ENCODE measurements around the gene PALM2AKAP2.
"Not testable (repeated sequence)": the region's sequence is repeated elsewhere in the genome, so short reads cannot be mapped to it uniquely, and the experiment has no call there.

PALM2AKAP2 gene

GRCh38 chr9:109805050-109805449, 25.1 kb downstream of the PALM2AKAP2 start:
- no peak for DNase-seq (ENCODE audit: low read depth)

DNA sequence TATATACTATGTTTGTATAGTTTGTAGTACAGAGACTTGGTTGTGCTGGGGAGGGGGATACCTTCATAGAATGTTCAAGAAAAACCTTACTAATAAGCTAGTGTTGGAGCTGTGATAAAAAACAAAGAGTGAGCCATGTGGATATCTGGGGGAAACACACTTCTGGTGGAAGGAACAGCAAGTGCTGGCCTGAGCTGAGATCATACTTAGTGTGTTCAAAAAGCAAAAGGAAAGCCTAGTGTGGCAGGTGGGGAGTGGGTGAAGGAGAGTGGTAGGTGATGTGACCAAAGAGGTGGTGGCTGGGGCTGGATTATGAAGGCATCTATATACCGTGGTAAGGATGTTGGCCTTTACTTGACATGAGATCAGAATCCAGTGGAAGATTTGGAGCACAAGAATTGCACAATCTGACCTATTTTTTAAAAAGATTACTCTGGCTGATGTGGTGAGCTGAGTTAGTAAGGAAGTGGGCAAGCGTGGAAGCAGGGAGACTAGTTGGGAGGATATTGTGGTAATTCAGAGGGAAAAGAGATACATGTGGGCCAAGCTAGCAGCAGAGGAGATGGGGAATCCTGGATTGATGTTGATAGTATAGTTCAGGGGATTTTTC, 26.6 kb downstream of the PALM2AKAP2 start:
- no peak for DNase-seq (ENCODE audit: low read depth)

DNA sequence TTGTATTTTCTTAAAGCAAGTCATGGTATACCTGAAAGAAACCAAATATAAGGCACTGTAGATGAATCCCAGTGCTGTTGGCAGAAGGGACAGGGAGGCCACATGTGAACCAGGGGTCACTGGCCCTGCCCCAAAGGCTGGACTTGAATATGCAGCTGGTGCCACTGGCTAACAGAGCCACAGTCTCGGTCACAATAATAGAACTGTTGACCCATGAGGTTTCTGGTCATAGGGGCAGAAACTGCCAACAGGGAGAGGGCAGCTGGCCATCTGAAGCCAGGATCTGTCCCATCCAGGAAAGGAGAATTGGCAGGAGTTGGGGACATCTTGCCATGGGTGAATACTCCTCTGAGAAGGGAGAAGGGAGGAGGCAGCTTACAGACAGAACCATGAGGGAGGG, 31.9 kb downstream of the PALM2AKAP2 start:
- no peak for DNase-seq (ENCODE audit: low read depth)

GRCh38 chr9:109812331-109812730, 32.3 kb downstream of the PALM2AKAP2 start:
- no peak for DNase-seq (ENCODE audit: low read depth)

DNA sequence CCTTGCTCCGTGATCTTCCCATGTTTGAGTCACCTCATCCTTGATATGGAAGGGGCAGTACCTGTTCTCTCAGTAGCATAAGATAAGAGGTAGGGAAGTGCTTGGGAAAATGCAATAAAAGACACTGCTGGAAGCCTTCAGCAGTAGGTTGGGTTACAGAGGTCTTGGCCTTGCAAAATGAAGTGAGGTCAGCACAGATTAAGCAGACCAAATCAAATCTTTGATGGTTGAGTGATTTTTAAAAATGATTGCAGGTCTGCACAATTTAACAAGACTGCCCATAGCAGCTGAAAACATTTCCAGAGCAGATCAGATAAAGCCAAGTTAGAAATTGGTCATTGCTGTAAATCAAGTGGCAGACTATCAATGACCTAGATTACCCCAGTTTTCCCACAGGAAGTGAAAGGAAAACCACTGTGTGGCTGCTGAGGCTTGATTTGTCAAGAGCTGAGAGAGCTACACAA, 32.9 kb downstream of the PALM2AKAP2 start:
- no peak for DNase-seq (ENCODE audit: low read depth)

GRCh38 chr9:109813303-109813702, 33.3 kb downstream of the PALM2AKAP2 start:
- no peak for DNase-seq (ENCODE audit: low read depth)

DNA sequence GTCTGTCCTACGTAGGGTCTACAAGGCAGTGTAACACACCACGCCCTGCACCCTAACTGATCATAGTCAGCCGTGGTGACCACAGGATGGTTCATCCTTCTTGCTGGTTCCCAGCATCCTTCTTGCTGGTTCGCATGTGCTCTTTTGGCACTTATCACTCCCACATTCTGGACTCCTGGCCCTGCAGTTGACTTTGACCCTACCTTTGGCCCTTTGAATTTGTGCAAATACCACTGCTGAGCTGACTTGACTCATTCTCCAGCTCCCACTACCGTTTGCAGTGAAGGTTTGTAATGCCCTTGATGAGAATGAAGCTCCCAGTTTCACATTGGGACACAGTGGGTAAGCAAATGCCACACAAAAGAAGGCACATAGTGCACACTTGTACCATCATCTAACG, 33.8 kb downstream of the PALM2AKAP2 start:
- no peak for DNase-seq (ENCODE audit: low read depth)

GRCh38 chr9:109815366-109815947, 35.5 kb downstream of the PALM2AKAP2 start:
- no peak for DNase-seq (ENCODE audit: low read depth)

DNA sequence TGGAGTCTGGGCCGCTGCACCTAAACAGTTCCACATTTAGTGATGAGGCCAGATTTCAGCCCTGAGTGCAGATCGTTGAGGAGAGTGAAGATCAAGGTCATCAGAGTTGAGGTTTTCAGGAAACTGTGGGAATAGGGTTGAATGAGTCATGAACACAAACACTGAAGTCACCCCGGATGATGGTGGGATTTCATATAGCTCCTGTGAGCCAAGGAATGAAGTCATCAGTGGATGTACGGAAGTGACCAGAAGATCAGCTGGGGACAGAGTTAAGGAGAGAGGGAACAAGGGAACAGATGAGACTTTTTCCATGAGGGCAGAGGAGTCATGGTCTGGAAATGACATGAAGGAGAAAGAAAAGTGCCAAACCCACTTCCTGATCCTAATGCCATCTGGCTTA, 36.5 kb downstream of the PALM2AKAP2 start:
- DNase-seq (ENCODE audit: low read depth) = no peak

DNA sequence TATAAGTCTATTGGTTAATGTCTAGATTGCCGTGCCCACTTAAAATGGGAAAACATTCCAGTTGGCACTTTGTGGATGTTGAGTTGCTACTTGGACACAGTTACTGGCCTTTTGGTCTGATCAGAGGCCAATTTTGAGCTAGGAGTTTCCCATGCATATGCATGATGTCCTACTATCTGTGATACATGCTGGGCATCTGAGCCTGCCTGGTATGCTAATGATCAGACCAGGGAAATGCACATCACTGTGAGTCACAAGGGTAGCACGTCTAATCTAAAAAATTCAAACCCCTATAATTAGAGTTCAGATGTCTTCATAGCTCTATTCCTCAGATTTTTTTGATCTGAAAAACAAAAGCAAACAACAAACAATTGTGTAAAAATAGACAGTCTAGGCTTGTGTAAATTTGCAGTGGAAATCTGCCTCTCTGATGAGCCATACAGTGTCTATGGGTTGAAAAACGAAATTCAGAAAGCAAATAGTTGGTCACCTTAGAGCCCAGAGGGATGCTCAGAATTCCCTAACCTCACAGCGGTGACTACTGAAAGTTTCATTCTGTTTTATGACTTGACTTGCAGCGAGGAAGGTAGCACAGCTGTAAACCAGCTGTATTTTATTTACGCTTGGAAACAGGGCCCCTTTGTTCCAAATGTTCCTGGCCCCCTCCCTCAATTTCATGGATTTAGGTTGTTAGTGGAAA, 37.3 kb downstream of the PALM2AKAP2 start:
- no peak for DNase-seq (ENCODE audit: low read depth)

DNA sequence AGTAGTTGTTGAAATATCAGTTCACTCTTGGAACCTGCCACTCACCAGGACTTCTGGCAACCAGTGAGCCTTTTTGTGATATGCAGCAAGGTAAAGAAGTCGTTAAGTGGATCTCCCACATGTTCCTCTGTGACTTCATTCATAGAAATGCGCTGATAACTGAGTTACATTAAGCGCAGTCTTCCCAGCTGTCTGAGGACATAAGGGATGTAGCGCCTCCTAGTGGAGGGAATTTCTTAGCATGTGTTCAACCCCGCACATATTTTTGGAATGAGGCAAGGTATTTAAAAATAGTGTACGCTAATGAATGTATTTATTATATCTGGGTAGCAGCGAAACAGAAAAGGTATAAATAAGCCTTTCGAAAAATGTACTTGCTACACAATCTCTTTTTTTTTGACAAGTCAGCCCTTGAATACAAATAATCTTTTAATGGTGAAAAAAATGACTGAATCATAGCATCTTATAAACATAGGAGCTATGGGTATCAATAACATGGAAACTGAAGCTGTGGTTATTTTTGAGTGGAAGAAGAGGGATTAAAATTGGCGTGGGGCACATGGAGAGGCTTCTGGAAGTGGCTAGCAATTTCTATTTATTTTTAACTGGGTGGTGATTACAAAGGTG, 38.0 kb downstream of the PALM2AKAP2 start:
- DNase-seq (ENCODE audit: low read depth) = no peak

DNA sequence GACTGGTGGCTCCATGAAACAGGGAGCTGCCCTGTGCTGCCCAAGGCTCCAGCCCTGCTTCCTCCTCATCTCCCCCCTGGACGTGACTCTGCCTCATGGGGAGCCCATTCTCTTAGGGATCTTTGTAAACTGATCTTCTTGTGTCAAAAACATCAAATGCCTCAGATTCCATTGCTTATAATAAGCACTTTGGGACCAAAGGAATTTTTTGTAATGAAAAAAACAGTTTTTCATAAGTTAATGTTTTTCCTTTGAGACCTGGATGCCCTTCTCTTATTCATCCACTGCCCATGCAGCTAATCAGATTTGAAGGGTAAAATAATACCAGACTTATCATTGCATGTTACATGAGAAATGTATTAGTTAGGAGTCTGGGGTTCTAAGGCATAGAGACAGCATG, 41.7 kb downstream of the PALM2AKAP2 start:
- no peak for DNase-seq (ENCODE audit: low read depth)

- not testable (repeated sequence) for DNase-seq (ENCODE audit: low read depth)
These were observed 45.4 kb downstream of the PALM2AKAP2 start for GRCh38 chr9:109825383-109825782.

DNA sequence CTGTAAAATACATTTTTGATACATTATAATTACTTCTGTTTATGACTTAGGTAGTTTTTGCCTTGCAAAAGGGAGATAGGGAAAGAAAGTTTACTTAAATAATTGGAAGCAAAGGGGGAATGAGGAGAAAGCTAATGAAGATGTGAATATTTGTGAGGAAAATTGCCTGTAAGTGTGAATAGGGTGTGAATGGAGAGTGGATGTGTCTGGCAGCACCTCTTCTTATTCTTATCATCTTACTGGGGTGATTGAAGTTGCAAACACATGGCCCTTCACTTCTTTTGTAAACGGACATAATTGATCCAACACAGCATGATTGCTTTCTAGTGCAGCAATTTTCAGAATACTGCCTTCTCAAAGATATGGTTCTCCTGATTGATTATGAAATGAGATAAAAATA, 46.6 kb downstream of the PALM2AKAP2 start:
- DNase-seq (ENCODE audit: low read depth) = no peak

DNA sequence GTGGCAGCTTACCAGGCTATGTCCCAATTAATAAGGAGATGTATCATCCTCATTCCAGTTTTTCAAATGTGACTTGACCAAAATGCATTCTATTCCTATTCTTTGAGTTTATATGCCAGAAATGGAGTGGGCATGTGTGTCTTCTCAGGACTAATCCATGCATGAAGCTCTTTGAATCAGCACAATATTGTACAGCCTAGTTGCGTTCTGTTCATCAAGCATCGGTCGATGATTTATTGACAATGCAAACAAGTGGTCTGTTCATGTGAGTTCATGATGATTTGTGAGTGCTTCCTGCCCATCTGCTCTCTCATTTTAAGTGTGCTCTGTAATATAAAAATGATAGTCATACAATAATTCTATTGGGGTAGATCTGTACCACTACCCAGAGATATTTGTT, 48.3 kb downstream of the PALM2AKAP2 start:
- DNase-seq (ENCODE audit: low read depth) = no peak

Data from activated T-cell treated with anti-CD3 and anti-CD28 coated beads for 1 hour (primary cell).